ENCODE results near the gene PTRH2.

- no peak for TF ChIP-seq CTCF (IDR thresholded peaks at IDR 0.05; ENCODE audit: low read length)
- TF ChIP-seq EZH2 (IDR thresholded peaks at IDR 0.05; ENCODE audit: borderline replicate concordance, low read length) = no peak
Measured at GRCh38 chr17:59651346-59651745, 55.9 kb downstream of the PTRH2 start.

Measured in OCI-LY1 (cell line).